Measurements from ENCODE around the gene CCDC180. TPM values are rescaled to one million over a fixed set of nuclear protein-coding genes. Genes with fewer than 3 reads are reported as not detected.
"Not testable (repeated sequence)": the region's sequence is repeated elsewhere in the genome, so short reads cannot be mapped to it uniquely, and the experiment has no call there.

CCDC180 gene
- total RNA-seq (10 to 100 TPM in 1 of 7 donors, 1 to 10 TPM in 6; 5.5 to 11.7 (median 8.4) TPM), polyA plus RNA-seq (1 to 10 TPM; 3.6 to 7.4 TPM)
- long read RNA-seq, donor 1, partial matches to known transcripts = 0 of 3 reads
- long read RNA-seq, donor 1, other reads (novel, unspliced or antisense) = 1 of 3 reads
- long read RNA-seq, donor 2 = 0 reads
- long read RNA-seq, donor 3, partial matches to known transcripts = 1 of 5 reads
- long read RNA-seq, donor 3, other reads (novel, unspliced or antisense) = 2 of 5 reads

DNA sequence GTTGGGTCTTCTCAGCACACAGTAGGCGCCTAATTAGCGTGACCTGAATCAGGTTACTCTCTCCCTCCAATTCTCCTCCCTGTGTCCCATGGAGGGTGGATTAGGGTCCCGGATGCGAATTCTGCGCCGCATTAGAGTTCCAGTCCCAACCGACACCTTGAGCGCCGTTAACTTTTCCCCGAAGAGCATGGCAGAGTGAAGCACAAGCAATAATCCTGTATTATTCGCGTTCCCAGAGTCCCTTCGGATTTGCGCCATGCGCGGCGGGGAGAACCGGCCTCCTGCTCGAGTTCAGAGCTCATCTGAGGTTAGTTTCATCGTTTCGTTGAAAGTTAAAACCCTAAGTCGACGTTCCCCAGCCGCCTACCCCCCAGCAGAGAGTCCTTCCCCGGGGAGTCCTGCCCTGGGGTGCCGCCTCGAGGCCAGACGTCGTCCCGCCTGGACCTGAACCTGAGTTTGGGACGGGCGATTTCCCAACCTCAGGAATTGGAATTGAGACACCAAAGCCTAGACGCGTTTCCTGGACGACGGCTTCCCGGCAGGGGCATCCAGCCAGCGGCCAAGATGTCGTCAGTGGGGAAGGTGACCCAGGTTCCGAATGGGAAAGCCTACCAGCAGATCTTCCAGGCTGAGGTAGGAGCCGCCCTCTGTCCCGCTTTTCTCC, at the start of gene CCDC180:
TSS of gene CCDC180 (plus strand) at position 160 of the 664 bp plus-strand sequence. CDS start at position 565, 405 bp downstream.
- peaks cover 10% of the 10 kb centered on the region for H3K4me1 ChIP-seq (ENCODE audit: insufficient read depth)
- H3K9me3 ChIP-seq = no peaks in the 10 kb centered on the region
- intact Hi-C loops (cut with DNase I) = no loop called here
- no peak for TF ChIP-seq POLR2A (IDR thresholded peaks at IDR 0.05)
- TF ChIP-seq, protein P1, sequence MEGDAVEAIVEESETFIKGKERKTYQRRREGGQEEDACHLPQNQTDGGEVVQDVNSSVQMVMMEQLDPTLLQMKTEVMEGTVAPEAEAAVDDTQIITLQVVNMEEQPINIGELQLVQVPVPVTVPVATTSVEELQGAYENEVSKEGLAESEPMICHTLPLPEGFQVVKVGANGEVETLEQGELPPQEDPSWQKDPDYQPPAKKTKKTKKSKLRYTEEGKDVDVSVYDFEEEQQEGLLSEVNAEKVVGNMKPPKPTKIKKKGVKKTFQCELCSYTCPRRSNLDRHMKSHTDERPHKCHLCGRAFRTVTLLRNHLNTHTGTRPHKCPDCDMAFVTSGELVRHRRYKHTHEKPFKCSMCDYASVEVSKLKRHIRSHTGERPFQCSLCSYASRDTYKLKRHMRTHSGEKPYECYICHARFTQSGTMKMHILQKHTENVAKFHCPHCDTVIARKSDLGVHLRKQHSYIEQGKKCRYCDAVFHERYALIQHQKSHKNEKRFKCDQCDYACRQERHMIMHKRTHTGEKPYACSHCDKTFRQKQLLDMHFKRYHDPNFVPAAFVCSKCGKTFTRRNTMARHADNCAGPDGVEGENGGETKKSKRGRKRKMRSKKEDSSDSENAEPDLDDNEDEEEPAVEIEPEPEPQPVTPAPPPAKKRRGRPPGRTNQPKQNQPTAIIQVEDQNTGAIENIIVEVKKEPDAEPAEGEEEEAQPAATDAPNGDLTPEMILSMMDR (IDR thresholded peaks at IDR 0.05) = no peak
- no peak for TF ChIP-seq EP300 (IDR thresholded peaks at IDR 0.05)
- no peak within 1 kb of the TSS for H3K27ac ChIP-seq
- H3K4me3 ChIP-seq = peak within 1 kb of the TSS; percentile 6
- H3K36me3 ChIP-seq = no peaks in the 10 kb centered on the region
- 12 to 15% (median 14%) methylated on average over 40 to 42 of the region's 42 CpGs for WGBS, 3 donors
- H3K27me3 ChIP-seq = no peaks in the 10 kb centered on the region
- DNase-seq = peak in 4 of 5 donors; percentile 54 to 71 (median 61)

DNA sequence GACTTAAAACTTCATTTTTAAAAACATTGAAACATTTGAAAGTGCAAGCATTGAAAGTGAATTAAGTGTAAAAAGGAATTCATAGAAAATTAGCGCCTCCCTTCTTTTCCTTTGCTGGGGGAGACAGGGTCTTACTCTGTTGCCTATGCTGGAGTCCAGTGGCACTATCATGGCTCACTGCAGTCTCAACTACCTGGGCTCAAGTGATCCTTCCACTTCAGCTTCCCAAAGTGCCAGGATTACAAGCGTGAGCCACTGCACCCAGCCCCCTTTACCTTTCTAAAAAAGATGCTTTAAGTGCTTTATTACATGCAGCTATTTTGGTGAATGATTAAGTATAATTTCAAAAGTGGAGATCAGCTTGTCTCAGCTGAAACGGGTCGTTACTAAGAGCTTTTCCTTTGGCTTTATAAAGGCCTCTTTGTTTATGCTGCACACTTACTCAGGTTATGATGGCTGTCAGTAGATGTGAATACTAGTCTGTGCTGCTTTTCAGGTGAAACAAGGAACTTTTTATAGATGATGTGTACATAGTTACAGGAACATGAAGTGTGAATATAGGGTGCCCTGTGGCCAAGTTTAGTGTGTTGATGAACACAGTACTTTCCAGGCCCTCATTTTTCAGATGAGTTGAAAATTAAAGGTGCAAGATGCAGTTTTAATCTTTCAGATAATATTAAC, 47.5 kb upstream of the CCDC180 start:
- DNase-seq; H3K9me3 ChIP-seq; H3K27ac ChIP-seq; H3K27me3 ChIP-seq; intact Hi-C loops (cut with DNase I); H3K4me1 ChIP-seq (ENCODE audit: insufficient read depth); H3K36me3 ChIP-seq; H3K4me3 ChIP-seq: not testable (repeated sequence)
- WGBS, 3 donors = 80 to 88% (median 80%) methylated on average over 4 of the region's 4 CpGs

GRCh38 chr9:97271292-97271691, 36.2 kb upstream of the CCDC180 start:
- Histone ChIP-seq H3K9me3 (no peaks in the 10 kb centered on the region), H3K4me3 (no peak overlapping the region), H3K36me3 (no peaks in the 10 kb centered on the region), H3K27ac (no peak overlapping the region), H3K27me3 (no peaks in the 10 kb centered on the region), H3K4me1 (ENCODE audit: insufficient read depth) (no peaks in the 10 kb centered on the region)
- WGBS, 3 donors = 84 to 90% (median 87%) methylated on average over 27 to 29 of the region's 29 CpGs
- intact Hi-C loops (cut with DNase I) = no loop called here
- TF ChIP-seq EP300 (IDR thresholded peaks at IDR 0.05) (no peak), POLR2A (IDR thresholded peaks at IDR 0.05) (no peak)
- TF ChIP-seq, protein P1 (IDR thresholded peaks at IDR 0.05) = no peak
- DNase-seq = no peak

- DNase-seq = no peak
- no peaks in the 10 kb centered on the region for H3K4me1 ChIP-seq (ENCODE audit: insufficient read depth)
- H3K4me3 ChIP-seq = no peak overlapping the region
- no peaks in the 10 kb centered on the region for H3K36me3 ChIP-seq
- no peaks in the 10 kb centered on the region for H3K27me3 ChIP-seq
- no peaks in the 10 kb centered on the region for H3K9me3 ChIP-seq
- intact Hi-C loops (cut with DNase I) = no loop called here
- TF ChIP-seq, protein P1 (IDR thresholded peaks at IDR 0.05) = no peak
- TF ChIP-seq POLR2A (IDR thresholded peaks at IDR 0.05) = no peak
- TF ChIP-seq EP300 (IDR thresholded peaks at IDR 0.05) = no peak
- H3K27ac ChIP-seq = no peak overlapping the region
- WGBS, 3 donors = 91 to 95% (median 95%) methylated on average over 4 of the region's 4 CpGs
Observed at GRCh38 chr9:97272072-97272471, 35.4 kb upstream of the CCDC180 start.

Data from ovary (tissue), 10 donors.